MCF 10A (cell line): ENCODE data around the gene CXCL16. TPM values are rescaled to one million over a fixed set of nuclear protein-coding genes. Genes with fewer than 3 reads are reported as not detected.

Source experiments
- BruUV-seq: library from RNA; stranded (reverse); fragments of 400-500 nt; replicated peaks from 2 replicates; lab custom pipeline; 2021; lab: Mats Ljungman, UMichigan
- CTCF ChIA-PET: fragments of 300-600 bp; sonication (Branson Sonifier 250); formaldehyde crosslinking; extraction: SDS; loops from one replicate; lab custom pipeline; 2021; ENCODE audit warnings: antibody characterized with exemption, inconsistent platforms; lab: Yijun Ruan, JAX
- POLR2A ChIA-PET: fragments of 300-600, 350-650 bp; sonication (Branson Sonifier 250); formaldehyde crosslinking; extraction: SDS; loops from one replicate; lab custom pipeline; 2020; ENCODE audit warnings: antibody characterized with exemption, inconsistent platforms; lab: Yijun Ruan, JAX
- DNase-seq: peaks from one replicate; pipeline ENCODE4 v3.0.0-alpha.2; 2018; ENCODE audit not compliant: unreplicated experiment
- H3K27ac Mint-ChIP-seq: one replicate; pipeline ENCODE4 v1.8.0; 2022; ENCODE audit warnings: mild to moderate bottlenecking, low read depth, mixed read lengths; ENCODE audit not compliant: unreplicated experiment
- H3K27me3 Mint-ChIP-seq: one replicate; pipeline ENCODE4 v1.8.0; 2022; ENCODE audit warnings: mixed read lengths; ENCODE audit not compliant: insufficient read depth, unreplicated experiment
- H3K36me3 Mint-ChIP-seq: one replicate; pipeline ENCODE4 v1.8.0; 2022; ENCODE audit warnings: mild to moderate bottlenecking, moderate library complexity, mixed read lengths; ENCODE audit not compliant: insufficient read depth, unreplicated experiment
- H3K4me1 Mint-ChIP-seq: one replicate; pipeline ENCODE4 v1.8.0; 2022; ENCODE audit warnings: mixed read lengths; ENCODE audit not compliant: insufficient read depth, unreplicated experiment
- H3K4me3 Mint-ChIP-seq: one replicate; pipeline ENCODE4 v1.8.0; 2022; ENCODE audit warnings: mild to moderate bottlenecking, moderate library complexity, mixed read lengths; ENCODE audit not compliant: unreplicated experiment
- H3K9me3 Mint-ChIP-seq: one replicate; pipeline ENCODE4 v1.8.0; 2022; ENCODE audit warnings: mixed read lengths; ENCODE audit not compliant: unreplicated experiment
- CTCF ChIP-seq: fragments of 200-600 bp; IDR thresholded peaks from one replicate; pipeline ENCODE4 v1.8.0; 2022; ENCODE audit warnings: antibody characterized with exemption, mild to moderate bottlenecking; ENCODE audit not compliant: unreplicated experiment
- intact Hi-C: fragments of 100-400 bp; cut with micrococcal nuclease; formaldehyde crosslinking; loops from 2 replicates; pipeline ENCODE4 v1.14.1; 2022
- total RNA-seq: library from RNA; stranded (reverse); gene quantifications from 2 replicates; pipeline ENCODE4 v1.2.3, GENCODE V29; 2022

The CXCL16 gene
- total RNA-seq, 1 experiment from 2014 or later: 16.7 TPM

- BruUV-seq: no TSS peak
- Mint-ChIP-seq H3K9me3 (no peaks in the 10 kb centered on the region), H3K27me3 (no peaks in the 10 kb centered on the region), H3K36me3 (no peaks in the 10 kb centered on the region), H3K4me3 (no peak overlapping the region), H3K27ac (no peak overlapping the region), H3K4me1 (peaks cover 16% of the 10 kb centered on the region)
- no peak for DNase-seq
- ChIA-PET CTCF (interaction anchor here (0.5 kb wide), 1 partner anchor 50 kb away, joined by 3 read pairs; no protein-coding TSS in a partner anchor), POLR2A (interaction anchor here (0.7 to 1.1 kb wide), 4 partner anchors 8 to 224 kb away, joined by 3 to 4 read pairs (median 3); no protein-coding TSS in a partner anchor)
- intact Hi-C loops: no loop called here
- no peak for TF ChIP-seq CTCF
Measured at GRCh38 chr17:4742133-4742532, 2.4 kb upstream of the CXCL16 start.

- Mint-ChIP-seq H3K27ac (no peak overlapping the region), H3K4me3 (no peak overlapping the region), H3K36me3 (no peaks in the 10 kb centered on the region), H3K9me3 (no peaks in the 10 kb centered on the region), H3K4me1 (peaks cover 16% of the 10 kb centered on the region), H3K27me3 (no peaks in the 10 kb centered on the region)
- TF ChIP-seq CTCF: no peak
- ChIA-PET CTCF (interaction anchor here (0.5 kb wide), 1 partner anchor 50 kb away, joined by 3 read pairs; no protein-coding TSS in a partner anchor), POLR2A (interaction anchor here (0.7 kb wide), 4 partner anchors 38 to 225 kb away, joined by 3 to 4 read pairs (median 3); no protein-coding TSS in a partner anchor)
- no peak for DNase-seq
- intact Hi-C loops: no loop called here
- no TSS peak for BruUV-seq
Measured at GRCh38 chr17:4741544-4741943, 1.8 kb upstream of the CXCL16 start.

GRCh38 chr17:4740584-4740983 is 856 bp upstream of the CXCL16 start:
- Mint-ChIP-seq H3K4me3 (peak overlapping the region; percentile 73), H3K36me3 (no peaks in the 10 kb centered on the region), H3K4me1 (peaks cover 24% of the 10 kb centered on the region), H3K9me3 (no peaks in the 10 kb centered on the region), H3K27ac (peak overlapping the region; percentile 40), H3K27me3 (no peaks in the 10 kb centered on the region)
- TF ChIP-seq CTCF: no peak
- ChIA-PET POLR2A (interaction anchor here (0.7 to 1.2 kb wide), 2 partner anchors 23 to 49 kb away, joined by 3 to 5 read pairs; no protein-coding TSS in a partner anchor), CTCF (interaction anchor here (0.6 kb wide), 1 partner anchor 80 kb away, joined by 5 read pairs; no protein-coding TSS in a partner anchor)
- intact Hi-C loops: no loop called here
- no TSS peak for BruUV-seq
- no peak for DNase-seq

GRCh38 chr17:4740025-4740351 is 260 bp upstream of the CXCL16 start:
- ChIA-PET POLR2A (interaction anchor here (1.0 to 2.7 kb wide), 5 partner anchors 30 to 226 kb away, joined by 3 to 8 read pairs (median 6); partner anchors contain the start of genes ARRB2, CHRNE and PELP1), CTCF (interaction anchor here (0.6 kb wide), 1 partner anchor 81 kb away, joined by 5 read pairs; no protein-coding TSS in a partner anchor)
- no peaks in the 10 kb centered on the region for H3K27me3 Mint-ChIP-seq
- DNase-seq: no peak
- H3K27ac Mint-ChIP-seq: peak overlapping the region; percentile 40
- peaks cover 29% of the 10 kb centered on the region for H3K4me1 Mint-ChIP-seq
- no peak for TF ChIP-seq CTCF
- no peaks in the 10 kb centered on the region for H3K36me3 Mint-ChIP-seq
- intact Hi-C loops: no loop called here
- no TSS peak for BruUV-seq
- peak overlapping the region; percentile 73 for H3K4me3 Mint-ChIP-seq
- H3K9me3 Mint-ChIP-seq: no peaks in the 10 kb centered on the region
